IPS-18a (cell line): ENCODE results near the gene KLK8.

Source experiments
- H3K27ac ChIP-seq: one replicate; pipeline ENCODE4 v1.5.1; 2013; ENCODE audit warnings: low read length
- H3K27me3 ChIP-seq: one replicate; pipeline ENCODE4 v1.6.1; 2013; ENCODE audit warnings: mild to moderate bottlenecking, low read length; ENCODE audit not compliant: control insufficient read depth, insufficient read depth
- H3K36me3 ChIP-seq: one replicate; pipeline ENCODE4 v1.6.1; 2013; ENCODE audit warnings: low read depth, low read length; ENCODE audit not compliant: control insufficient read depth
- H3K4me1 ChIP-seq: one replicate; pipeline ENCODE4 v1.6.1; 2013; ENCODE audit warnings: low read depth, low read length; ENCODE audit not compliant: control insufficient read depth
- H3K4me3 ChIP-seq: one replicate; pipeline ENCODE4 v1.5.1; 2013; ENCODE audit warnings: low read length
- H3K9ac ChIP-seq: one replicate; pipeline ENCODE4 v1.6.1; 2013; ENCODE audit warnings: mild to moderate bottlenecking, low read length, moderate library complexity
- H3K9me3 ChIP-seq: one replicate; pipeline ENCODE4 v1.6.1; 2013; ENCODE audit warnings: low read depth, low read length; ENCODE audit not compliant: control insufficient read depth

The KLK8 gene

DNA sequence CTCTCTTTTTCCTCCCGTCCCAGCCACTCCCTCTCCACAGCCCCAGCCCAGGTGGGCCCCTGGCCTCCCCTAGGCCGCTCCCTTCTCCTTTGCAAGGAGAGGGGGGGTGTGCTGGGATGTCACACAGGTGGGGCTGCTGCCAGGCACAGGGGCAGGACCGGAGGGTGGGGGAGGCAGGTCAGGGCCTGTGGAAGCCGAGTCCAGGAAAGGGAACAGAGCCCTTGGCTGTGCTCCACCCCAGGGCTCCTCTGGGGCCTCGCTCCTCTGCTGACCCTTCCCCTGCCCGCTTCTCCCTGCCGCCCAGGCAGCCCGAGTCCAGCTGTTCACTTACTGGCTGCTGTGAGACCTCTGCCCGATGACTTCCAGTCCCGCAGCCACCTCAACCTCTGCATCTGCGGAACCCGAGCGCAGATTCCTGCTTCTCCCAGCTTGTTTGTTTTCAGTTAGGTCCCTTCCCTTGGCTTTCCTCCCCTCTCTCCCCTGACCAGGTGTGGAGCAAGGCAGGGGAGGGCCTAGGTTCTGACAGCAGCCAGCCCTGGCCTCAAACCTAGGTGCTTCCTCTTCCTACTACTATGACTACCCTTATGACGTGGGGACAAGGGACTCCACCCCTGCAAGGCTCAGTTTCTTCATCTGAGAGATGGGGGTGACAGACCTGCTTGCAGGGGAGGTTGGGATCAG lies 25.9 kb upstream of the KLK8 start:
- Histone ChIP-seq H3K27me3 (no peaks in the 10 kb centered on the region), H3K4me3 (no peak overlapping the region)

GRCh38 chr19:51026554-51026831 lies 25.1 kb upstream of the KLK8 start, which contains the start of gene KLK11:
KLK11 (minus strand) TSS chr19:51026616; CDS start chr19:51025631, 985 bp downstream.
- H3K4me1 ChIP-seq = peaks cover 9% of the 10 kb centered on the region
- H3K9me3 ChIP-seq = no peaks in the 10 kb centered on the region
- H3K36me3 ChIP-seq = no peaks in the 10 kb centered on the region
- no peak within 1 kb of the TSS for H3K4me3 ChIP-seq
- H3K9ac ChIP-seq = no peak within 1 kb of the TSS
- H3K27ac ChIP-seq = no peak within 1 kb of the TSS
- H3K27me3 ChIP-seq = no peaks in the 10 kb centered on the region

More for the DNA sequence above, 25.9 kb upstream of the KLK8 start:
- Histone ChIP-seq H3K9me3 (no peaks in the 10 kb centered on the region), H3K27ac (no peak overlapping the region), H3K4me1 (peaks cover 9% of the 10 kb centered on the region), H3K9ac (no peak overlapping the region), H3K36me3 (no peaks in the 10 kb centered on the region)

- Histone ChIP-seq H3K4me3 (no peak overlapping the region), H3K36me3 (no peaks in the 10 kb centered on the region), H3K27me3 (no peaks in the 10 kb centered on the region), H3K9me3 (no peaks in the 10 kb centered on the region), H3K4me1 (peaks cover 14% of the 10 kb centered on the region), H3K9ac (no peak overlapping the region), H3K27ac (no peak overlapping the region)
Observed at GRCh38 chr19:51025809-51026553, 24.6 kb upstream of the KLK8 start.

DNA sequence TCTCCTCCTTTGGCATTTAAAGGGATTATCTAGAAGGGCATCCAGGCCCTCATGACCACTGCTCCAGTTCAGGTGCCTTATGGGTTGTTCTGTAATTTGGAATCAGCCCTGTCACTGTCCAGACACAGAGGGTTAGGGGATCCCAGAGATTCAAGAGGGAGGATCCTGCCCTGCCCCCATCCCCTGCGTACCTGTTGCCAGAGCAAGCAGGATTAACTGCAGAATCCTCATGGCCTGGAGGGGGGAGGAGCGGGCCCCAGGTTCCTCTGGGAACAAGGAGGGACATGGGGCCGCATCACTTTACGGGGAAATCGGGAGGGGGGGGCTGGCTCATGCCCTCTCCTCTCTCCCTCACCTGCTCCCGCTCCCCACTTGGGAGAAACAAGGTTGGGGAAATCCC lies 24.0 kb upstream of the KLK8 start:
- Histone ChIP-seq H3K27ac (no peak overlapping the region), H3K36me3 (no peaks in the 10 kb centered on the region), H3K4me3 (no peak overlapping the region), H3K9ac (no peak overlapping the region), H3K9me3 (no peaks in the 10 kb centered on the region), H3K4me1 (peaks cover 14% of the 10 kb centered on the region), H3K27me3 (peaks cover 2% of the 10 kb centered on the region)

DNA sequence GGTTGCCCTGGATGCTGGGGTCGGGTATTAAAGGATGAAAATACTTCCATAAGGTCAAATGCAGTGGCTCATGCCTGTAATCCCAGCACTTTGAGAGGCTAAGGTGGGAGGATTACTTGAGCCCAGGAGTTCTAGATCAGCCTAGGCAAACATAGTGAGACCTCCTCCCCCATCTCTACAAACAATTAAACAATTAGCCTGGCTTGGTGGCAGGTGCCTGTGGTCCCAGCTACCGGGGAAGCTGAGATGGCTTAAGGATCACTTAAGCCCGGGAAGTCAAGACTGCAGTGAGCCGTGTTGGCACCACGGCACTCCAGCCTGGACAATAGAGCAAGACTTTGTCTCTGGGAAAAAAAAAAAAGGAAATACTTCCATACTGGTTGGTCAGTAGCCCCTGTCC lies 23.5 kb upstream of the KLK8 start:
- Histone ChIP-seq H3K4me3 (no peak overlapping the region), H3K9ac (no peak overlapping the region), H3K27me3 (peaks cover 7% of the 10 kb centered on the region), H3K4me1 (peaks cover 14% of the 10 kb centered on the region), H3K9me3 (no peaks in the 10 kb centered on the region), H3K36me3 (no peaks in the 10 kb centered on the region), H3K27ac (no peak overlapping the region)

DNA sequence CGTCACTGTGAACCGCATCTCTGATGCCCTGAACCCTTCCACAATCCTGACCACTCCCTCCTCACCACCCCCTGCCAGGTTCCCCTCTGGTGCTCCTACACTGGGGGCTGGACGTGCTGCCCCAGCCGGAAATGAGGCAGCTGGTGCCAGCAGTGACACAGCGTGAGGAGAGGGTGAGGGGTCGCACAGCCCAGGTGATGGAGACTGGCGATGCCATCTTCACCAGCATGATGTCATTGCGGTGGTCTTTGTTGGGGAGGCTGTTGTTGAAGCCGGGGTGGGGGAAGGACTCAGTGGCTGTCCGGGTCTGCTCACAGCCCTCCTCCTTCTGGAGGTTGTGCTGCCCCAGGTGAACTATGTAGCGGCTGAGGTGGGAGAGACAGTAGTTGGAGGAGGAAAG lies 22.5 kb upstream of the KLK8 start:
- Histone ChIP-seq H3K27ac (no peak overlapping the region), H3K9me3 (no peaks in the 10 kb centered on the region), H3K36me3 (no peaks in the 10 kb centered on the region)

DNA sequence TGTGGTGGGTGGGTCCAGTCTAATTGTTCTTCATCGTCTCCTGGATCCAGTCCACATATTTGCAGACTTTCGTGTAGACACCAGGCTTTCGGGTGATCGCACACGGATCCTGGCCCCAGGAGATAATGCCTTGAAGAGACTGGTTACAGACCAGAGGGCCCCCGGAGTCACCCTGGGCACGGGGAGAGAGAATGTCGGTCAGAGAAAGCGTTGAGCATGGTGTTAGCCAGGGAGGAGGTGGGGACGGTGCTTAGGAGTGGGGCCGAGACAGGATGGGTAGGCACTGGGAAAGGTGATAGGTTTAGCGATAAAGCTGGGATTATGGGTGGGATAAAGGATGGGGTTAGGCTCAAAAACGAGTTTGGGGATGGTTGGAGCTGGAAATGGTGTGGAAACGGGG lies 21.1 kb upstream of the KLK8 start:
- H3K36me3 ChIP-seq = no peaks in the 10 kb centered on the region
- no peak overlapping the region for H3K4me3 ChIP-seq
- no peak overlapping the region for H3K9ac ChIP-seq
- no peak overlapping the region for H3K27ac ChIP-seq
- peaks cover 31% of the 10 kb centered on the region for H3K27me3 ChIP-seq
- H3K9me3 ChIP-seq = no peaks in the 10 kb centered on the region
- H3K4me1 ChIP-seq = peaks cover 14% of the 10 kb centered on the region

More for the DNA sequence above, 22.5 kb upstream of the KLK8 start:
- Histone ChIP-seq H3K27me3 (peaks cover 17% of the 10 kb centered on the region), H3K4me3 (no peak overlapping the region), H3K4me1 (peaks cover 14% of the 10 kb centered on the region), H3K9ac (no peak overlapping the region)

GRCh38 chr19:51020988-51021651 lies 19.7 kb upstream of the KLK8 start:
- peaks cover 41% of the 10 kb centered on the region for H3K27me3 ChIP-seq
- H3K9me3 ChIP-seq = no peaks in the 10 kb centered on the region
- no peak overlapping the region for H3K27ac ChIP-seq
- H3K36me3 ChIP-seq = no peaks in the 10 kb centered on the region
- no peak overlapping the region for H3K4me3 ChIP-seq
- peaks cover 14% of the 10 kb centered on the region for H3K4me1 ChIP-seq
- H3K9ac ChIP-seq = no peak overlapping the region

DNA sequence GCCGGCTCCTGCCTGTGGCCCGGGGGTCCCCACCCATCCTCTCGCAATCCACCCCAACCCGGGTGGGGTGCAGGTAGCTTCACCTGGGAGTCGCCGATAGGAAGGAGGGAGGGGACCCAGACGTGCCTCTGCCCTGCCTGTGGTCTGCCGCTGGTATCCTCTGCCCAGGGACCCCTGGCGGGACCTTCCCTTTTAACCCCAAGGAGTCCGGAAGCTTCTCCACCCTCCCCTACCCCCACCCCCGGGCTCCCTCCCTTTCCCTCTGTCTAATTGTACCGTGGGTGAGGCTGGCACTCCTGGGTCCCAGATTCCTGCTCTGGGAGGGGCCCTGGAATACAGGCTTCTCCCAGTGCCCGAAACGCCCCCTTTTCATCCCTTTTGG lies 18.1 kb upstream of the KLK8 start, which contains the start of gene KLK10:
Gene KLK10 (minus strand): TSS at position 166 of the 382 bp plus-strand sequence. CDS start 579 bp downstream, outside the sequence.
- no peak within 1 kb of the TSS for H3K27ac ChIP-seq
- peaks cover 41% of the 10 kb centered on the region for H3K27me3 ChIP-seq
- H3K36me3 ChIP-seq = no peaks in the 10 kb centered on the region
- peak within 1 kb of the TSS; percentile 55 for H3K4me3 ChIP-seq
- no peak within 1 kb of the TSS for H3K9ac ChIP-seq
- peaks cover 5% of the 10 kb centered on the region for H3K4me1 ChIP-seq
- no peaks in the 10 kb centered on the region for H3K9me3 ChIP-seq

- peaks cover 5% of the 10 kb centered on the region for H3K4me1 ChIP-seq
- no peaks in the 10 kb centered on the region for H3K36me3 ChIP-seq
- no peak overlapping the region for H3K27ac ChIP-seq
- peak overlapping the region; percentile 55 for H3K4me3 ChIP-seq
- no peak overlapping the region for H3K9ac ChIP-seq
- H3K9me3 ChIP-seq = no peaks in the 10 kb centered on the region
- H3K27me3 ChIP-seq = peaks cover 41% of the 10 kb centered on the region
Observed at GRCh38 chr19:51018745-51019543, 17.5 kb upstream of the KLK8 start.
